ENCODE data around the gene PRICKLE2.
A peak's percentile ranks its signal among the peaks of the same experiment; 100 is the strongest.

The PRICKLE2 gene

GRCh38 chr3:64224826-64225610 is at the start of gene PRICKLE2:
Gene PRICKLE2, minus strand, starts transcription at chr3:64225466. Its CDS starts 26,539 bp downstream, at chr3:64198927.
- TF ChIP-seq GATA3 (IDR thresholded peaks at IDR 0.05; ENCODE audit: low read depth, low read length) (no peak), GATA2 (IDR thresholded peaks at IDR 0.05; ENCODE audit: low read depth, low read length) (no peak)

GRCh38 chr3:64272842-64273241 is 47.6 kb upstream of the PRICKLE2 start:
- TF ChIP-seq GATA3 (IDR thresholded peaks at IDR 0.05; ENCODE audit: low read depth, low read length) (no peak), GATA2 (IDR thresholded peaks at IDR 0.05; ENCODE audit: low read depth, low read length) (no peak)

GRCh38 chr3:64272271-64272670 is 47.0 kb upstream of the PRICKLE2 start:
- TF ChIP-seq GATA2 (IDR thresholded peaks at IDR 0.05; ENCODE audit: low read depth, low read length) (no peak), GATA3 (IDR thresholded peaks at IDR 0.05; ENCODE audit: low read depth, low read length) (no peak)

GRCh38 chr3:64271631-64272030 is 46.4 kb upstream of the PRICKLE2 start:
- TF ChIP-seq GATA3 (IDR thresholded peaks at IDR 0.05; ENCODE audit: low read depth, low read length) (no peak), GATA2 (IDR thresholded peaks at IDR 0.05; ENCODE audit: low read depth, low read length) (no peak)

GRCh38 chr3:64270866-64271260 is 45.6 kb upstream of the PRICKLE2 start:
- TF ChIP-seq GATA3 (IDR thresholded peaks at IDR 0.05; ENCODE audit: low read depth, low read length) (no peak), GATA2 (IDR thresholded peaks at IDR 0.05; ENCODE audit: low read depth, low read length) (no peak)

- TF ChIP-seq GATA2 (IDR thresholded peaks at IDR 0.05; ENCODE audit: low read depth, low read length): no peak
- TF ChIP-seq GATA3 (IDR thresholded peaks at IDR 0.05; ENCODE audit: low read depth, low read length): no peak
Measured at GRCh38 chr3:64270142-64270865, 45.0 kb upstream of the PRICKLE2 start.

GRCh38 chr3:64268926-64269325 is 43.7 kb upstream of the PRICKLE2 start:
- no peak for TF ChIP-seq GATA2 (IDR thresholded peaks at IDR 0.05; ENCODE audit: low read depth, low read length)

GRCh38 chr3:64267721-64268604 is 42.7 kb upstream of the PRICKLE2 start:
- no peak for TF ChIP-seq GATA3 (IDR thresholded peaks at IDR 0.05; ENCODE audit: low read depth, low read length)
- TF ChIP-seq GATA2 (IDR thresholded peaks at IDR 0.05; ENCODE audit: low read depth, low read length): no peak

GRCh38 chr3:64266983-64267382 is 41.7 kb upstream of the PRICKLE2 start:
- no peak for TF ChIP-seq GATA2 (IDR thresholded peaks at IDR 0.05; ENCODE audit: low read depth, low read length)
- no peak for TF ChIP-seq GATA3 (IDR thresholded peaks at IDR 0.05; ENCODE audit: low read depth, low read length)

GRCh38 chr3:64266065-64266931 is 41.0 kb upstream of the PRICKLE2 start:
- no peak for TF ChIP-seq GATA2 (IDR thresholded peaks at IDR 0.05; ENCODE audit: low read depth, low read length)
- no peak for TF ChIP-seq GATA3 (IDR thresholded peaks at IDR 0.05; ENCODE audit: low read depth, low read length)

GRCh38 chr3:64265646-64266045 is 40.4 kb upstream of the PRICKLE2 start:
- TF ChIP-seq GATA2 (IDR thresholded peaks at IDR 0.05; ENCODE audit: low read depth, low read length): no peak
- no peak for TF ChIP-seq GATA3 (IDR thresholded peaks at IDR 0.05; ENCODE audit: low read depth, low read length)

GRCh38 chr3:64264501-64265109 is 39.3 kb upstream of the PRICKLE2 start:
- TF ChIP-seq GATA3 (IDR thresholded peaks at IDR 0.05; ENCODE audit: low read depth, low read length): no peak; the same call in 1 of the 2 replicates
- TF ChIP-seq GATA2 (IDR thresholded peaks at IDR 0.05; ENCODE audit: low read depth, low read length): peak; percentile 60
